Eye (tissue), 1 donor: ENCODE data around the gene KRCC1.
"Not testable (repeated sequence)": the region's sequence is repeated elsewhere in the genome, so short reads cannot be mapped to it uniquely, and the experiment has no call there.

Experiments
- DNase-seq: peaks from one replicate; pipeline ENCODE4 v3.0.0-alpha.2; 2015

Gene KRCC1

DNA sequence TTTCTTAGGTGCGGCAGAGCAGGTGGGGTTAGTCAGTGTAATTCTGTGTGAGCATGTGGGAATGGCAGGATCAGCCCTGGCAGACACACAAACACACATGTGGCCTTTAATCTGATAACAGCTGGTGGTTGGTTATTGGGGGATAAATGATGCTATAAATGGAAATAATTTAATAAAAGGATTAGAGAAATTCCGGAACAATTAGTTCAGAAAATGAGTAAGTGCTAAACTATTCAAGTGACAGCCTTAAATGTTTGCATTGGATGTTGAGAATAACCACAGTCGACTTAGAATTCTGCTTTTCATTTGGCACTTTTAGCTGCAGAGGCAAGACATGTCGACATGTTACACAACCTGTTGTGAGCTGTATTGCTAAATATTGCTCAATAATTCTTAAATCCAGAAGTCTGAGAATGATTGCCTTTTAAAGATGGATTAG, 19.3 kb upstream of the KRCC1 start:
- peak; percentile 51 for DNase-seq

DNA sequence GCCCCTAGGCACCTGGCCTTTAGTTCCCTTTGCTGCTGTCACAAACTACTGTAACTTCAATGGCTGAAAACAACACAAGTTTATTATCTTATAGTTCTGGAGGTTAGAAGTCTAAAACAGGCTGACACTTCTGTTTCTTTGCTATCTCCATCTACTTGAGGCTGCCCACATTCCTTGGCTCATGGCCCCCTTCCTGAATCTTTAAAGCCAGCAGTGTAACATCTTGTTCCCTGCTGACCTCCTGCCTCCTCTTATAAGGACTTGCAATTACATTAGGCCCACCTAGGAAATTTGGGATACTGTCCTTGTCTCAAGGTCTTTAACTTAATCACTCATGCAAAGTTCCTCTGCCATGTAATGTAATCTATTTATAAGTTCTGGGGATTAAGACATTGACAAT, 18.6 kb upstream of the KRCC1 start:
- DNase-seq, result no peak

DNA sequence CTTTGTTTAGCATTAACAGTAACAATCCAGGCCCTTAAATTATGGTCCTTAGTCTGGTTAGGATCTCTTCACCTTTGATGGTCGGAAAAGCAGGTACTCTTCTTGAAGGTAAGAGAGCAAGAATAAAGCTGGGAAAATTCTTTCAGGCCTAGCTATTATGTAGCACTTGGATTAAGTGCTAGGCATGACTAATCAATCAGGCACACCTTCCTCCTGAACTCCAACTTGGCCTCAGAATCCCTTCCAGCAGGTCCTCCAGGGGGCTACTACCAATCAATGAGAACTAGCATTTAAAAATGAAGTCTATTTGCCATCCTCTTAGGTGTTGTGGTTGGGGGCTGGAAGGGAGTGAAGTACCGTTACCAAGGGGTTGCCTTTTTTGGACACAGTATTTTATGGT, 15.8 kb upstream of the KRCC1 start:
- no peak for DNase-seq

DNA sequence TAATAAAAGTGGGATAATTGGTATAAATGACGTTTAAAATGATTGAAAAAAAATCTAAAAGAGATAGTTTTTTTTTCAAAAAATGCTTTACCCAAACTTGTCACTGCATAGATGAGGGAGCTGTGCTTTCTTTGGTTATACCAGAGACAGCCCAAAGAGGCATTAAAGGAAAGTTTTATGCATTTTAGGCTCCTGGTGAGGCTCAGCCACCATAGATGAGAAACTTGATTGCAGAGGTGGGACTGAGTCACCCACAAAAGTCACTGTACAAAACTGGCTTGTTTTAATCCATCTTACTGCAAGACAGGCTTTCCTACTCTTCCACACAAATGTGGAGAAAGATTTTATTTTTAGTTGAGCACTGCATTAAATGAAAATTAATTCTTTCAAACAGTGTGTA, 14.5 kb upstream of the KRCC1 start:
- DNase-seq, result no peak

DNA sequence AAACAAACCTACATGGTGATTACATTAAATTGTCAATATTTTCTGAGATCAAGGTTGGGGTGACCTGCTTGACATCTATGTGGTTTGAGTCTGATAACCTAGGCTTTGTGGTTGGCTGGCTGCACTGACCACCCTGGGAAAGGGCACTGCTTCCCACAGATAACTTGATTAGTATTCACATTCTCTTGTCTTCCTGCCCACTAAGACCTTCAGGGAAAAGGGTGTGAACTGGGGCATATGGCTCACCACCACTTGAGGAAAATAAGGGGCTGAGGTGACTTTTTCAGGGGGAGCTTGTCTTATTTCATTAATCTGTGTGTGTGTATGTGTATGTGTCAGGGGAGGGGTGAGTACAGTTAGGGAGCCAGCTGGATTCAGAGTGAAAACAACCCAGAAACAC, 13.5 kb upstream of the KRCC1 start:
- peak; percentile 71 for DNase-seq

DNA sequence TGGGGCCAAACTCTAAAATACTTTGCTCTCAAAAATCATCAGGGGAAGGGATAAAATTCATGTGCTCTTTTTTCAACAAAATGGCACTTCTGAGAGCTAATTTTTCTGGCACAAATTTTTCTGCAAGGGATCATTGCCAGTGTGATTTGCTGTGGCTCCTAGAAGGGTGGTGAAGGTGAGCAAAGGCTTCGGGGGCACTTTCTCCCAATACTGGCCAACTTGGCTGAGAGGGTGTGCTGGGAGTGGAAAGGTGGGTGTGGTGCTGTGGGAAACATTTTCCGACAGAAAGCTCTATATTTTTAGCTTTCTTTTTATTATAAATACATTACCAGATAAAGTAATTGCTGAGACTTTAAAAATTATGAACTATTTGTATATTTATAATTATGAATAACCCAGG, 12.5 kb upstream of the KRCC1 start:
- no peak for DNase-seq

DNA sequence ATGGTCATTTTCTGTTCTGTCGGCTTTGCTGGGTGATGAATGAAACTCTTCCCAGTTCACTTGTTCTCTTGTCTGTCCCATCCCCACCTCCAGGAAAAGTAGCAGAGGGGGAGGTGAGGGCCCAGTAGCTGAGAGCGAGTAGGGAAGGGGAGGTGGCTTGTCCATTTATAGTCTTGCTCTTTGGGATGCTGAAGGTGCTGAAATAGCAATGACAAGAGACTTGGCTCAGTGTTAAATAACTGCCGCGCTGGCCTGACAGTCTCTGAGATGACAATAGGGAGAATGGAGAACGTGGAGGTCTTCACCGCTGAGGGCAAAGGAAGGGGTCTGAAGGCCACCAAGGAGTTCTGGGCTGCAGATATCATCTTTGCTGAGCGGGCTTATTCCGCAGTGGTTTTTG, 12.0 kb upstream of the KRCC1 start, which contains the start of gene SMYD1:
TSS of gene SMYD1 (plus strand) at position 228 of the 400 bp plus-strand sequence. CDS start at position 268, 40 bp downstream.
- no peak for DNase-seq

DNA sequence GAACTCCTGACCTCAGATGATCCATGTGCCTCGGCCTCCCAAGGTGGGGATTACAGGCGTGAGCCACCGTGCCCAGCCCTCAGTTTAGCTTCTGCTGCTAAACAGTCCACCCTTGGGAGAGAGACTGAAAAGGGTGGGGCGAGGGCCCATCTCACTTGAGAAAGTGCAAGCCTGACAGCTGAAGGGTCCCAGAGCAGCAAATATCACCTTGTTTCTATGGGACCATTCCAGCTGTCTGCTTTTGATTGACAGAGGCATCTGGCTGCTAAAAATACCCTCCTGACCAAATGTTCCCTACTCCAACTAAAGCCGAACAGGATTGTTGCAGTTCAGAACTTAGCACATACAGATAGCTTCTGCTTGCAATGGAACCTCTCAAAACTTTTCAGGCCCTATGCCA, 11.6 kb upstream of the KRCC1 start:
- no peak for DNase-seq

DNA sequence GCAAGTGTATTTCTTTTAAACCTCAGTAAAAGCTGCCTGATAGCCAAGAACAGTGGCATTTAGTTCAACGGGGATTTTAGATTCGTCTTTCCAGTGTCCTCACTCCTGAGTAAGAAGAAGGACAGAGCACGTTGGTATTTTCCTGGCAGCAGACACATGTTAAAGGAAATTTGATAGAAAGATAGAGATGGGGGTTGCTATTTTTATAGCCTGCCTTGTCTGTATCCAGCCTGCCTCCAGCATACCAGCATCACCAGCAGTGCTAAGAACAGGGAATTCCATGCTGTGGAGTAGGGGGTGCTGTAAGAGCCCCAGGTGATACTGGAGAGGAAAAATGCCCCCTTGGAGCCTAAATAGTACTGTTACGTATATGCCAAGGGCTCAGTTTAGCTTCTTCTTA, 11.0 kb upstream of the KRCC1 start:
- no peak for DNase-seq

DNA sequence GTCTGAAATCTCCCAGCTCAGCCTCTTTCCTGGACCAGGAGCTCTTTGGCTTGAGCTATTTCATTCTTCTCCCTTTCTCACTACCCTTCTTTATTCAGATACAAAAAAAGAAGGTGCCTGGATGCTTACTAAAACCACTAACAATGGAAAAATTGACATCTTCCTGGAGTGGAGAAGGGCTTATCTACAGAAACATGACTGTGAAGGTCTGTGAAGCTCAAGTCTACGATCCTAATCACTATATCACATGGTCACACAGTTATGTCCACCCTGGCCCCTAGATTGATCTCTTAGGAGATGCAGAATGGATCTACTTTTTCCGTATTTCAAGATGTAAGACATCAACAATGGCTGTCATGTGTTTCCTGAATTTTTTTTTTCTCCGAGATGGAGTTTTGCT, 5.7 kb upstream of the KRCC1 start:
- no peak for DNase-seq

DNA sequence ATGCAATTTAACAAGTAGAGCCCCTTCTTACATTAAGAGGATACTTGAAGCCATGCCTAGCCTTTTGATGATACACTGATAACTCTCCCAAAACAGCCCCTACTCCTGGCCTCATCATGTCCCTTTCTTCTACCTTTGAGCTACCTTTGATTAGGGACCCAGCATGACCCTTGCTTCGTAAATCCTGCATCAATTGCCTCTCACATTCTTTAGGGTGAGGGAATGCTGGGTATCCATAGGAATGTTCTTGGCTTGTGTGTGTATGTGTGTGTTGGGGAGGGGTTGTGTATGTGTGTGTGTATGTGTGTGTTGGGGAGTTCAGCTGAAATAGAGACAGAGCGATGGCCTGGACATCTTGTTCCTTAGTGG, 5.3 kb upstream of the KRCC1 start:
- no peak for DNase-seq

DNA sequence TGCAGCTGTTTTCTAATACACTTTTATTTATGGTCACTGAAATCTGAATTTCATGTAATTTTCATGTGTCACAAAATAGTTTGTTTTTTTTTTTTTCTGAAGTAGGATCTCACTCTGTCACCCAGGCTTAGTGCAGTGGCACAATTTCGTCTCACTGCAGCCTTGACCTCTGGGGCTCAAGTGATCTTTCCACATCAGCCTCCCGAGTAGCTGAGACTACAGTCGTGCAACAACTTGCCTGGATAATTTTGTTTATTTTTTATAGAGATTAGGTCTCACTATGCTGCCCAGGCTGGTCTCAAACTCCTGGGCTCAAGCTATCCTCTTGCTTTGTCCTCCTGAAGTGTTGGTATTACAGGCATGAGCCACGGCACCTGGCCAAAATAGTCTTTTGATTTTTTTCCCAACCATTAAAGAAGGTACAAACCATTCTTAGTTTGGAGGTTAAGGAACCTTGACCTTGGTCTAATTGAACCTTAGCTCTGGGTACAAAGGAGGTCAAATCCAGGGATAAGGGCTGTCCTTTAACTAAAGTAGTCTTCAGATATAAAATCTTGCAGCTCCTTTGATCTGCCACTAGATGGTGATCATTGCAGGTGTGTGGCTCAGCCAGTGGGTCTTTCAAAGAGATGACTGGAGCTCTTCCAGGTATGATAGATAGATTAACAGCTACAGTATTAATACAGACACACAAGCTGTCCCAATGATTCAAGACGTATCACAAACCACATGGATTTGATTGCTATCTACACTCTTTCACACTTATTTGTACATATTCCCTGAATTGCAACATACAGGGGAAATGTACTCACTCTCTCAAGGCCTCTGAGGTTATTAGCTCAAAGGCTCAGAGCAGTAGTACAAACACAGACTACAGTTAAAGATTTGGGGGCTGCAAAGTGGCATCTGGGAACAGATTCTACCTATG, 4.7 kb upstream of the KRCC1 start:
- peak; percentile 59 for DNase-seq

DNA sequence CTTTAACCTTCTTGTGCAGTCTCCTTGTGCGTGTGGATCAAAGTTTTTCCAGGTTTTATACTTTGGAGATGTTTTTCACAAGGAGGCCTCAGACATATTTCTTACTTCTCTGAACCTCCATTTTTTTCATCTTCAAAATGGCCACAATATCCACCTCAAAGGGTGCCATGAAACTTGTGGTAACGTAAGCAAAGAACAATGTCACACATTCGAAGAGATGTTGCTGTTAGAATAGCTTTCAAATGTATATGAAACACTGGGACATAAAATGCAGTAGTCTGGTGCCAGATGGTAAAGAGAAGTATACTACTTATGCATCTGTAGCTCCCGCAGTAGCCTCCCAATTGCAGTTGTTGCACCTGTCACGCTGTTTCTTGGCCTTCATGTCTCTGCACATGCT, 2.6 kb upstream of the KRCC1 start:
- DNase-seq, result no peak

DNA sequence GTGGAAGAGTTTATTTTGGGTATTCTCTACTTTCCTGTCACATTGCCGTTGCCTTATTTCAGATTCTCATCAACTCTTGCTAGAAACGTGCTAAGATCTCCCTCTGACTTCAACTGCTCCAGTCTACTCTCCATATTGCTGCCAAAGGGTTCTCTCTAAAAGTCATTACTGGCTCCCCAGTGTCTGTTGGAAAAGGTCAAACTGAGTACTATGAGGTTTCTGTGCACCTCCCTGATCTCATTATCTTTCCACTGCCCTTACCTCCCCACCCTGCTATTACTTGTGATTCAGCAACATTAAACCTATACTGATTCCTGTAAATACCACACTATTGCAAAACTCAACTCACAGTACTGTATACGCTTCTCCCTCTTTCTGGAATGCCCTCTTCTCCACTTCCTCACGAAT, 1.9 kb upstream of the KRCC1 start:
- no peak for DNase-seq

DNA sequence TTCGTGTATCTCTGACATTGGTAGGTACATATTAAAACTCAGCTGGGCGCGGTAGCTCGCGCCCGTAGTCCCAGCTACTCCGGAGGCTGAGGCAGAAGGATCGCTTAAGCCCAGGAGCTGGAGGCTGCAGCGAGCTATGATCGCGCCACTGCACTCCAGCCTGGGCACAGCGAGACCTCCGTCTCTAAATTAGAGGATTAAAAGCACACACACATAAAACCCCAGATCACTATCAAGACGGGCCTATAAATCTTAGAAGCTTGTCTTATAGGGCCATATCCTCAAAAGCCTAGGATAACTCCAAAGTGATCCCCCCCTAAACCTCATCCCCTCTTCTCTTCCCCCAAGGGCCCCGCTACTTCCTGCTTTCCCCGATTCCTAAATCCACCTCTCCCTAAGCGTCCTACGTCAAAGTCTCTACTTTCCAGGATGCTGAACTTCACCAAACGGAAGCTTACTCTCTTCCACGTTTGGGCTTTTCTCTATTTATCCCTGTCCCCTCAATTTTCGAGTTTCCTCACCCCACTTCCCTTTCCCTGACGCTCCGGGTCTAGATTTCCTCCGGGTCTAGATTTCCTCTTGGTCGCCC, 707 bp downstream of the KRCC1 start:
- DNase-seq, result peak; percentile 81

DNA sequence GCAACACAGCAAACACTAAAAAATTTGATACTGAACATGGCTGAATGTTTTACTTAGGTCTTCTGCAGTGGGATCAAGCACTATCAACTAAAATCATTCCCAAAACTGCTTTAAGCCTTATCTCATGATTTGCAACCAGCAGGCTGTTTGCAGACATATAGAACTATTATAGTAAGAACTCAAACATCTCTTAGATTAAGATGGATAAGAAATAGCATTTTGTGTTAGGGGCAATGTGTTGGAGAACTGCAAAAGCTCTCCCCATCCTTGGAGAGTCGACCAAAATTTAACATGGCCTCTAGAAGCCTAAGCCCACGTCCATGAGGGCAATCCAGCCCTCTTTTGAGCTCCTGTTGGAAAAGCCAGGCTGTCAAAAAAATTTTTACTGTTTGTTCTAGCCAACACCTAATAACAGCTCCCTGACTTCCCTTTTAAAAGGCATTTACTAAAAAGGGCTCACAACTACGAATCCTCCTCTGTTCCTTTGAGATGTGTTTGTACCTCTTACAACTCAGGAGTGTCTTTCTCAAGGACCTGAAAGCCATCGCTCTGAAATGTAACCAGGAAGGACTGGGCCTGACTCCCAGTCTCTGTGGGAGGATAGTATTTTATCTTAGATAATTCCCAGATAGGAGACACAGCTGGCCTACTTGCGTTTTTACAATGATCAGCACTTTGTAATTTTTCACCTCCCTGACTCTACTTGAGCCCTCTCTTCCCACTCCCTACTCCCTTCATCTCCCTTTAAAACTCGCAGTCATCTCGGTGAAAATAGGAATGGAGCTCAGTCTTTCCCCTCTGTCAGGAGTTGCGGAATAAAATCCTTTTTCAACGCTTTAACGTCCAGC, 1.4 kb downstream of the KRCC1 start:
- DNase-seq, result no peak

DNA sequence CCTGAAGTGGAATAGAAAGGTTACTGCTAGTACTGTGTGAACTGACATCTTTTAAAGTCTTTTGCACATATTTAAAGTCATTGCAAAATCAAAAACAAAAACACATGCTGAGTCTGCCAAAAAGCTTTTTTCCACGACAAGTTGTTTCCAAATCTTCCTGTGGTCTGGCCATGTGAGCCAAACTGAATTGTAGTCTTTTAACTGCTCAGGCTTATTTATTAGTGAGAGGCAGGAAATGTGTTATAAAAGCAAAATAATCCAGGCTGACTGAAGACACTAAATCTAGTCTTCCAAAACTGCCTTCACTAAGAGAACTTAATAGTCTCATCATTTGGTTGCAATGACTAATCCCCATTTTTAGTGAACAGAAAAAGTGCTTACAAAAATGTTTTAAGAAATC, 2.3 kb downstream of the KRCC1 start:
- DNase-seq, result no peak

DNA sequence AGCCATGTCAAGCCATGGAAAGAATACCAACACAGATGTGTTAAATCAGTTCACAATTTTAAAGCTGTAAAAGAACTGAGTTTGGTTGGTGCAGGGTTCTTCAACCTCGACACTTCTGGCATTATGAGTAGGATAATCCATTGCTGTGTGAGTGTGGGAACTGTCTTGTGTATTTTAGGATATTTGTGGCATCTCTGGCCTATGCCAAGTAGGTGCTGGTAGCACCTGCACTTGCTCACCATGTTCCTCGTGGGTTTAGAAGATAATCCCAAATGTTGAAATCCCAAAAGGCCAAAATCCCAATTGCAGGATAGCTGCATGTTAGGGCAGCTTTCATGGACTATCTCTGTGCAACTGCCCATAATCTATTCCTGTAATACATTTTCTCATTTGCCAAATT, 3.8 kb downstream of the KRCC1 start:
- no peak for DNase-seq

DNA sequence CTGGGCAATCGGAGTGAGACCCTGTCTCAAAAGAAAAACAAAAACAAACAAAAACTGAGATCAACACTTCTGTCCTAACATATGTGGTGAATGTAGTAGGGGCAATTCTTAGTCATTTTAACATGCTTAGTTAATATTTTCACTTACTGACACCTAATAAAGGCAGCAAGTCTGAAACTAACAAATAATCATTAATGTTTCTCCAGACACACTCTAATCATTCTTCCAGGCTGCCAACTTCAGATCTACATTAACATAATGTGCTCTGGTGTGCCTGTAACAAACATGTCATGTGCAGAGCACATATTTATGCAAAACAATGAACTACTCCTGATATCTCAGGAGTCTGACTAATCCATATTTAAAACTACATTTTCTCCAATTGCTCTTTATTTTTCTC, 6.0 kb downstream of the KRCC1 start:
- DNase-seq, result no peak

DNA sequence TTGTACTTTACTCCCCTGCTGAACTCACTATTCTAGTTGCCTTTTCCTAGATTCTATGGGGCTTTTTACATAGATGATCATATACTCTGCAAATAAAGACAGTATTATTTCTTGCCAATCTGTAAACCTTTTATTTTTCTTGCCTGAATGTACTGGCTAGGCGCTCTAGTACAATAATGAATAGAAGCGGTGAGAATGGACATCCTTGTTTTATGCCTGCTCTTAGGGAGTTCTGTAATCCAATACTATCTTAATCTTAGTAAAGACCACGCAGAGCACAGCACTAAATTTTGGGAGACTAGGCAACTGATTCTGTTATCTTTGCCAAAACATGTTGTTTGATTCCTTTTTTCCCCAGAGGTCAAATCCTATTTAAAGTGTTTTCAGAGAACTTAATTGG, 7.0 kb downstream of the KRCC1 start:
- no peak for DNase-seq

DNA sequence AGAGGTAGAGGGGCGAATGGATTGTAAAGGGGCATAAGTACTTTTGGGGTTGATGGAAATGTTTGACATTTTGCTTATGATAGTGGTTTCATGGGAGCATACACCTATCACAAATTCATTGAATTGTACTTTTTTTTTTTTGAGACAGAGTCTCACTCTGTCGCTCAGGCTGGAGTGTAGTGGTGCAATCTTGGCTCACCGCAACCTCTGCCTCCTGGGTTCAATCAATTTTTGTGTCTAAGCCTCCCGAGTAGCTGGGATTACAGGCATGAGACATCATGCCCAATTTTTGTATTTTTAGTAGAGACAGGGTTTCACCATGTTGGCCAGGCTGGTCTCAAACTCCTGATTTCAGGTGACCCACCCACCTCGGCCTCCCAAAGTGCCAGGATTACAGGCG, 10.0 kb downstream of the KRCC1 start:
- not testable (repeated sequence) for DNase-seq

DNA sequence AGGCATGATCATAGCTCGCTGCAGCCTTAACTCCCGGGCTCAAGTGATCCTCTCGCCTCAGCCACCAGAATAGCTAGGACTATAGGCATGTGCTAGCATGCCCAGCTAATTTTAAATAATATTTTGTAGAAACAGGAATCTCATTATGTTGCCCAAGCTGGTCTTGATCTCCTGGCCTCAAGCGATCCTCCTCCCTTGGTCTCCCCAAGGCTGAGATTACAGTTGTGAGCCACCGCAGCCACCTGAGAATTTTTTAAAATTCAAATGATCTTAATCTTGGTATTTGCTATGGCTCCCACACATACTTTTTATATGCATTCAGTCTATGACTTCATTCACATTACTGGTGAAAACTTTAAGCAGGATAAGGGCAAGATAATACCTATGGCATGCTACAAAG, 13.1 kb downstream of the KRCC1 start:
- DNase-seq, result no peak

DNA sequence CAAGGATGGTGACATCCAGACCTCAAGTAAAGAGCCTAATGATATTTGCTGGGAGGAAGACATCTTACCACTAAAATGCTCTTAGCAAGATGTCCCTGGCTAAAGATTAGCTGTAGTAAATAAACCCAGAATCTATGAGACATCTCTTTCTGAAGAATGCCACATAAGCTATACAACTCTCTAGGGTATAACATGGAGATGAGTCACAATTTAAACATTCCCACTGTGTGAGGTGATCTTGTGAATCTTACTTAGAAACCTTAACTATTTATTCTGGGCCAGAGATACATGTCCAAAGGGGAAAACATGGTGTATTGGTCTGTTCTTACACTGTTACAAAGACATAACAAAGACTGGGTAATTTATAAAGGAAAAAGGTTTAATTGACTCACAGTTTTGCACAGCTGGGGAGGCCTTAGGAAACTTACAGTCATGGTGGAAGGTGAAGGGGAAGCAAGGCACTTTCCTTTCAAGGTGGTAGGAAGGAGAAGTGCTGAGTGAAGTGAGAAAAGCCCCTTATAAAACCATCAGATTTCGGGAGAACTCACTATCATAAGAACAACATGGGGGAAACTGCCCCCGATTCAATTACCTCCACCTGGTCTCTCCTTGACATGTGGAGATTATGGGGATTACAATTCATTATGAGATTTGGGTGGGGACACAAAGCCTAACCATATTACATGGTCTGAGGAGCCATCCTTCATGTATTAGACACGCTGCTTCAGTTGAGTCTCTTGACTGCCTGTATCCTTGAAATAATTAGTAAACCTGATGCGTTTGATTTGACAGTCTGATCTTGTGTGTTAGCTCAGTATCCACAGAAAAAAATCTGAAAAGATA, 17.1 kb downstream of the KRCC1 start:
- DNase-seq, result no peak
